GM12878 (cell line): ENCODE measurements around the gene SNAP91. TPM values are rescaled to one million over a fixed set of nuclear protein-coding genes. Genes with fewer than 3 reads are reported as not detected.

Source experiments
- ATF2 ChIP-seq: IDR thresholded peaks from 2 replicates; pipeline ENCODE4 v1.6.1; 2012; ENCODE audit warnings: low read length, inconsistent platforms
- BCL11A ChIP-seq: IDR thresholded peaks from 2 replicates; pipeline ENCODE4 v1.6.1; 2011; ENCODE audit warnings: low read depth, low read length
- BHLHE40 ChIP-seq, 2 experiments: fragments of 450-650 bp in 1 of 2; IDR thresholded peaks; 2 replicates each; pipeline ENCODE4 v1.6.1; 2011 to 2017; ENCODE audit warnings: low read depth in 2 of 2, borderline replicate concordance in 1 of 2, improper control_type of control experiment in 1 of 2, low read length in 1 of 2, mild to moderate bottlenecking in 1 of 2
- CHD1 ChIP-seq: IDR thresholded peaks from 2 replicates; pipeline ENCODE4 v1.6.1; 2012; ENCODE audit warnings: low read depth, low read length, improper control_type of control experiment
- CTCF ChIP-seq, 3 experiments: IDR thresholded peaks in 2 of 3; conservative IDR thresholded peaks in 1 of 3; 2 replicates each; pipeline ENCODE4 v1.5.1; 2011; ENCODE audit warnings: low read depth in 3 of 3, low read length in 3 of 3, mild to moderate bottlenecking in 3 of 3, control low read depth in 2 of 3, moderate library complexity in 2 of 3, inconsistent platforms in 1 of 3, mixed read lengths in 1 of 3; ENCODE audit not compliant: control insufficient read depth in 2 of 3, insufficient read depth in 1 of 3; ENCODE audit errors: extremely low read depth in 1 of 3
- DPF2 ChIP-seq: fragments of 450-650 bp; IDR thresholded peaks from 2 replicates; pipeline ENCODE4 v1.6.1; 2017; ENCODE audit warnings: mild to moderate bottlenecking
- EP300 ChIP-seq, 2 experiments: fragments of 150-350 bp in 1 of 2; IDR thresholded peaks; 2 replicates each; pipeline ENCODE4 v1.6.1; 2011 to 2012; ENCODE audit warnings: low read depth in 2 of 2, low read length in 2 of 2, borderline replicate concordance in 1 of 2, improper control_type of control experiment in 1 of 2, inconsistent platforms in 1 of 2; ENCODE audit not compliant: control insufficient read depth in 1 of 2
- FOS ChIP-seq: IDR thresholded peaks from 3 replicates; pipeline ENCODE4 v1.6.1; 2011; ENCODE audit warnings: borderline replicate concordance; ENCODE audit not compliant: insufficient read length; ENCODE audit errors: extremely low read depth
- GABPA ChIP-seq: IDR thresholded peaks from 2 replicates; pipeline ENCODE4 v1.6.1; 2014; ENCODE audit warnings: antibody characterized with exemption, low read depth, mild to moderate bottlenecking, inconsistent platforms
- HDGF ChIP-seq: fragments of 450-650 bp; IDR thresholded peaks from 2 replicates; pipeline ENCODE4 v1.6.1; 2016; ENCODE audit warnings: antibody characterized with exemption
- IKZF1 ChIP-seq: fragments of 450-650 bp; conservative IDR thresholded peaks from 2 replicates; pipeline ENCODE4 v1.6.1; 2017; ENCODE audit warnings: antibody characterized with exemption, mild to moderate bottlenecking
- MEF2A ChIP-seq: IDR thresholded peaks from 2 replicates; pipeline ENCODE4 v1.6.1; 2011; ENCODE audit warnings: low read depth, mild to moderate bottlenecking, low read length, moderate library complexity; ENCODE audit not compliant: insufficient read depth
- MLLT1 ChIP-seq: fragments of 450-650 bp; IDR thresholded peaks from 2 replicates; pipeline ENCODE4 v1.6.1; 2016; ENCODE audit warnings: mild to moderate bottlenecking
- MYC ChIP-seq: IDR thresholded peaks from 2 replicates; pipeline ENCODE4 v1.6.1; 2011; ENCODE audit warnings: mild to moderate bottlenecking, low read length, moderate library complexity, inconsistent platforms; ENCODE audit not compliant: insufficient read depth, insufficient replicate concordance, insufficient read length, severe bottlenecking
- NFYA ChIP-seq: IDR thresholded peaks from 2 replicates; pipeline ENCODE4 v1.6.1; 2011; ENCODE audit warnings: low read depth, mild to moderate bottlenecking, low read length, improper control_type of control experiment, borderline replicate concordance
- SMAD1 ChIP-seq: fragments of 450-650 bp; IDR thresholded peaks from 2 replicates; pipeline ENCODE4 v1.6.1; 2018; ENCODE audit warnings: mild to moderate bottlenecking, low read depth; ENCODE audit not compliant: partially characterized antibody
- SMARCA5 ChIP-seq: fragments of 450-650 bp; IDR thresholded peaks from 2 replicates; pipeline ENCODE4 v1.6.1; 2017; ENCODE audit warnings: mild to moderate bottlenecking
- STAT3 ChIP-seq: IDR thresholded peaks from 2 replicates; pipeline ENCODE4 v1.6.1; 2011; ENCODE audit warnings: low read depth, low read length, improper control_type of control experiment
- SUZ12 ChIP-seq: fragments of 200-600 bp; sonication (generic); IDR thresholded peaks from one replicate; pipeline ENCODE4 v1.6.1; 2018; ENCODE audit warnings: antibody characterized with exemption, mild to moderate bottlenecking; ENCODE audit not compliant: unreplicated experiment
- TARDBP ChIP-seq: IDR thresholded peaks from 2 replicates; pipeline ENCODE4 v1.6.1; 2016; ENCODE audit warnings: borderline replicate concordance
- polyA plus RNA-seq, 11 experiments: library from polyadenylated mRNA; depleted of rRNA in 4 of 11; unstranded in 6 of 11; stranded (reverse) in 5 of 11; fragments of >200 nt; fragmentation: Nextera tagmentation in 4 of 11; fragmentation: Illumina TruSeq in 1 of 11; extraction: Ambion mirVana in 4 of 11; extraction: Trizol in 1 of 11; gene quantifications; 1 replicate in 1 of 11; 2 replicates in 10 of 11; pipeline versions ENCODE4 v1.2.1 to v1.2.3, GENCODE V29; 2011 to 2016; ENCODE audit warnings: inconsistent platforms in 2 of 11, missing spikeins in 2 of 11, low read depth in 1 of 11
- total RNA-seq, 4 experiments: library from RNA; depleted of rRNA in 3 of 4; stranded (reverse); fragments of >200 nt in 3 of 4; fragmentation: Illumina TruSeq in 1 of 4; extraction: Trizol in 1 of 4; gene quantifications; 2 replicates each; pipeline versions ENCODE4 v1.2.1 to v1.2.3, GENCODE V29; 2013 to 2021
- TF ChIP-seq, protein P1 (sequence below): fragments of 150-350 bp; IDR thresholded peaks from 2 replicates; pipeline ENCODE4 v1.6.1; 2014; ENCODE audit warnings: mild to moderate bottlenecking, low read depth, low read length
- TF ChIP-seq, protein P2 (sequence below): IDR thresholded peaks from 2 replicates; pipeline ENCODE4 v1.6.1; 2011; ENCODE audit warnings: borderline replicate concordance, low read depth, mild to moderate bottlenecking, moderate library complexity, mixed read lengths, low read length; ENCODE audit not compliant: insufficient read depth; ENCODE audit errors: extremely low read length

Gene SNAP91
- total and polyA plus RNA-seq, 10 of the 15 experiments (the other 5 are each of a cell fraction or from before 2014, with no cell fraction given), result 0.01 to 0.49 (median 0.12) TPM; not detected in 2

DNA sequence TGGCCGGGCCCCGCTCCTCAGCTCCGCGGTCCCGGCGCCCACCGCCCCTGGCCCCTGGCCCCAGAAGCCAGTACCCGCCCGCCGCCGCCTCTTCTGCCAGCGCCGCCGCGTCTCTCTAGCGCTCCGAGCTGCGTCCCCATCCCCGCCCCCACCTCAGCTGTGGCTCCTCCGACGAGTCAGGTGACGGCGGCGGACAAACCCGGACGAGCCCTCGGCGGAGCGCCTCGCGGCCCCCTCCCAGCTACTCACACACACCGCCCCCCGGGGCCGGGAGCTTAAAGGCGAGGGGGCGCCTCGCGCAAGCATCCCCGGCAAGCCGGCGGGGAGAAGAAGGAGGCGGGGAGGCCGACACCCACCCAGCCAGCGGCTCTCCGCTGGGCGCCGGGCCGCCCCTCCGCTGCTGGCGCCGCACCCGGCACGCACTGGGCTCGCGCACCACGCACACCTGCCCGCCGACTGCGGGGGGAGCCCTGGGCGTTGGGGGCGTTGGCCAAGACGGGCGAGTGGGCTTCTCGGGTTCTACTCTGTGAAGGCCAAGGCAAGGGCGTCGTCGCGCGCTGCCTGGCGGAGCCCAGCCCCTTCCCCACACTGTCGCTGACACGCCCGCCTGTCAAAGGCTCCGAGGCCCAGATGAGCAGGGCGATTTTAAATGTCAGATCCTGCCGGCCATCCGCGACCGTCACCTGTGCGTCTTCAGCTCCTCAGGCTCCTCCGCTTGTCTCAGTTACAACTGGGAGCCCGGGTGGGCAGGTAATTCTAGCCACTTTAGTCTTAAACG, at the start of gene SNAP91 (continued):
- TF ChIP-seq TARDBP, result no peak
- peak; percentile 15; the same call in 1 of the 2 replicates for TF ChIP-seq IKZF1
- 0 out of 2 replicates have a peak, but pooled peaks have one; percentile 24 for TF ChIP-seq SMARCA5
- TF ChIP-seq CTCF (IDR thresholded peaks at IDR 0.05 in 2 of 3, conservative IDR thresholded peaks at IDR 0.05 in 1 of 3; ENCODE audit: control insufficient read depth in 2 of 3, extremely low read depth in 1 of 3, insufficient read depth in 1 of 3, low read depth in 3 of 3, low read length in 3 of 3), result no peak
- TF ChIP-seq MLLT1, result no peak
- TF ChIP-seq SUZ12, result peak; percentile 90
- no peak for TF ChIP-seq EP300 (IDR thresholded peaks at IDR 0.05; ENCODE audit: borderline replicate concordance in 1 of 2, control insufficient read depth in 1 of 2, low read depth in 2 of 2, low read length in 2 of 2)
- no peak for TF ChIP-seq NFYA
- TF ChIP-seq SMAD1, result no peak
- TF ChIP-seq, protein P1, sequence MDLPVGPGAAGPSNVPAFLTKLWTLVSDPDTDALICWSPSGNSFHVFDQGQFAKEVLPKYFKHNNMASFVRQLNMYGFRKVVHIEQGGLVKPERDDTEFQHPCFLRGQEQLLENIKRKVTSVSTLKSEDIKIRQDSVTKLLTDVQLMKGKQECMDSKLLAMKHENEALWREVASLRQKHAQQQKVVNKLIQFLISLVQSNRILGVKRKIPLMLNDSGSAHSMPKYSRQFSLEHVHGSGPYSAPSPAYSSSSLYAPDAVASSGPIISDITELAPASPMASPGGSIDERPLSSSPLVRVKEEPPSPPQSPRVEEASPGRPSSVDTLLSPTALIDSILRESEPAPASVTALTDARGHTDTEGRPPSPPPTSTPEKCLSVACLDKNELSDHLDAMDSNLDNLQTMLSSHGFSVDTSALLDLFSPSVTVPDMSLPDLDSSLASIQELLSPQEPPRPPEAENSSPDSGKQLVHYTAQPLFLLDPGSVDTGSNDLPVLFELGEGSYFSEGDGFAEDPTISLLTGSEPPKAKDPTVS, result no peak
- TF ChIP-seq STAT3, result no peak
- TF ChIP-seq, protein P2, sequence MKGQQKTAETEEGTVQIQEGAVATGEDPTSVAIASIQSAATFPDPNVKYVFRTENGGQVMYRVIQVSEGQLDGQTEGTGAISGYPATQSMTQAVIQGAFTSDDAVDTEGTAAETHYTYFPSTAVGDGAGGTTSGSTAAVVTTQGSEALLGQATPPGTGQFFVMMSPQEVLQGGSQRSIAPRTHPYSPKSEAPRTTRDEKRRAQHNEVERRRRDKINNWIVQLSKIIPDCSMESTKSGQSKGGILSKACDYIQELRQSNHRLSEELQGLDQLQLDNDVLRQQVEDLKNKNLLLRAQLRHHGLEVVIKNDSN, result peak; percentile 19
- TF ChIP-seq BHLHE40 (IDR thresholded peaks at IDR 0.05; ENCODE audit: borderline replicate concordance in 1 of 2, low read depth in 2 of 2, low read length in 1 of 2), result peak in 1 of 2 experiments; percentile 44; a peak in 1 of 4 replicates
- 0 out of 2 replicates have a peak, but pooled peaks have one; percentile 23 for TF ChIP-seq DPF2
- TF ChIP-seq GABPA, result no peak
- no peak for TF ChIP-seq CHD1
- no peak for TF ChIP-seq FOS
- TF ChIP-seq BCL11A, result no peak
- TF ChIP-seq ATF2, result no peak
- no peak for TF ChIP-seq MYC
- no peak for TF ChIP-seq HDGF
- no peak for TF ChIP-seq MEF2A
